K562 (cell line): Measurements from ENCODE around the gene FBXO27. TPM values are rescaled to one million over a fixed set of nuclear protein-coding genes. Genes with fewer than 3 reads are reported as not detected.
A peak's percentile ranks its signal among the peaks of the same experiment; 100 is the strongest.

Experiments used
- ATF3 ChIP-seq, 2 experiments: fragments of 450-650 bp in 1 of 2; sonication (generic) in 1 of 2; formaldehyde crosslinking in 1 of 2; IDR thresholded peaks in 1 of 2; conservative IDR thresholded peaks in 1 of 2; 2 replicates each; pipeline versions ENCODE4 v1.6.1 to v1.8.1; 2016 to 2023; ENCODE audit warnings: mild to moderate bottlenecking in 2 of 2, moderate library complexity in 2 of 2, inconsistent platforms in 1 of 2, missing genetic modification reagents in 1 of 2
- BCL6 ChIP-seq: fragments of 250-450 bp; sonication (Bioruptor Pico); IDR thresholded peaks from 2 replicates; pipeline ENCODE4 v1.4.0; 2020
- BCOR ChIP-seq: fragments of 450-650 bp; IDR thresholded peaks from 2 replicates; pipeline ENCODE4 v1.6.1; 2016
- CBFA2T2 ChIP-seq: fragments of 450-650 bp; conservative IDR thresholded peaks from 2 replicates; pipeline ENCODE4 v1.6.1; 2017; ENCODE audit warnings: mild to moderate bottlenecking
- CBX1 ChIP-seq: sonication (generic); IDR thresholded peaks from 2 replicates; pipeline ENCODE4 v1.6.1; 2016; ENCODE audit warnings: antibody characterized with exemption, low read depth, mild to moderate bottlenecking
- CREB5 ChIP-seq: fragments of 250-450 bp; sonication (Bioruptor Pico); IDR thresholded peaks from 2 replicates; pipeline ENCODE4 v1.5.0; 2020; ENCODE audit warnings: mild to moderate bottlenecking
- DIDO1 ChIP-seq: fragments of 450-650 bp; IDR thresholded peaks from 2 replicates; pipeline ENCODE4 v1.6.1; 2016; ENCODE audit warnings: low read depth, missing biosample characterization, missing genetic modification characterization
- HDAC8 ChIP-seq: fragments of 450-650 bp; IDR thresholded peaks from 2 replicates; pipeline ENCODE4 v1.6.1; 2016; ENCODE audit warnings: mild to moderate bottlenecking, missing genetic modification characterization, moderate library complexity, missing compliant biosample characterization
- HNRNPK ChIP-seq: fragments of 200-400 bp; formaldehyde crosslinking; IDR thresholded peaks from one replicate; pipeline ENCODE4 v1.6.1; 2018; ENCODE audit warnings: mild to moderate bottlenecking, low read depth, low read length; ENCODE audit not compliant: poor library complexity, severe bottlenecking
- KAT2B ChIP-seq: IDR thresholded peaks from one replicate; pipeline ENCODE4 v1.6.1; 2012; ENCODE audit warnings: low read depth, mild to moderate bottlenecking, control low read depth, inconsistent platforms, low read length, moderate library complexity
- MBD1 ChIP-seq: fragments of 250-450 bp; sonication (Bioruptor Pico); IDR thresholded peaks from 2 replicates; pipeline ENCODE4 v1.8.0; 2022; ENCODE audit warnings: inconsistent platforms
- MCM2 ChIP-seq: fragments of 450-650 bp; IDR thresholded peaks from 2 replicates; pipeline ENCODE4 v1.6.1; 2017; ENCODE audit warnings: low read depth, mild to moderate bottlenecking
- MCM5 ChIP-seq: fragments of 450-650 bp; IDR thresholded peaks from 2 replicates; pipeline ENCODE4 v1.6.1; 2016; ENCODE audit warnings: low read depth
- NR2F6 ChIP-seq: fragments of 450-650 bp; formaldehyde crosslinking; IDR thresholded peaks from 2 replicates; pipeline ENCODE4 v1.4.0; 2020; ENCODE audit warnings: mild to moderate bottlenecking
- POLR2AphosphoS5 ChIP-seq: IDR thresholded peaks from 2 replicates; pipeline ENCODE4 v1.6.1; 2011; ENCODE audit warnings: mild to moderate bottlenecking, low read depth, low read length, moderate library complexity; ENCODE audit not compliant: control insufficient read depth, insufficient read depth
- POU5F1 ChIP-seq: fragments of 150-350 bp; IDR thresholded peaks from 2 replicates; pipeline ENCODE4 v1.6.1; 2014; ENCODE audit warnings: borderline replicate concordance, low read length, low read depth, mild to moderate bottlenecking; ENCODE audit not compliant: partially characterized antibody
- RCOR1 ChIP-seq, 2 experiments: IDR thresholded peaks; 2 replicates each; pipeline ENCODE4 v1.6.1; 2012; ENCODE audit warnings: low read depth in 2 of 2, low read length in 2 of 2, borderline replicate concordance in 1 of 2, improper control_type of control experiment in 1 of 2
- RNF2 ChIP-seq: sonication (generic); IDR thresholded peaks from 2 replicates; pipeline ENCODE4 v1.6.1; 2016
- XRCC4 ChIP-seq: IDR thresholded peaks from one replicate; pipeline ENCODE4 v1.6.1; 2011; ENCODE audit not compliant: insufficient read depth, insufficient read length; ENCODE audit errors: extremely low read depth
- ZC3H4 ChIP-seq: sonication (generic); formaldehyde crosslinking; IDR thresholded peaks from 2 replicates; pipeline ENCODE4 v1.9.0; 2021; ENCODE audit warnings: missing genetic modification reagents, borderline replicate concordance
- ZC3H8 ChIP-seq: fragments of 450-650 bp; IDR thresholded peaks from 2 replicates; pipeline ENCODE4 v1.6.1; 2017
- ZNF124 ChIP-seq: sonication (generic); formaldehyde crosslinking; IDR thresholded peaks from 2 replicates; pipeline ENCODE4 v1.8.1; 2022; ENCODE audit warnings: missing genetic modification reagents
- ZNF274 ChIP-seq: IDR thresholded peaks from 2 replicates; pipeline ENCODE4 v1.6.1; 2011; ENCODE audit warnings: low read depth, mild to moderate bottlenecking, low read length, moderate library complexity, borderline replicate concordance
- ZNF561 ChIP-seq: fragments of 450-650 bp; formaldehyde crosslinking; conservative IDR thresholded peaks from 2 replicates; pipeline ENCODE4 v1.4.0; 2020; ENCODE audit warnings: mild to moderate bottlenecking, moderate library complexity
- ZNF655 ChIP-seq: fragments of 250-450 bp; sonication (Bioruptor Pico); IDR thresholded peaks from 2 replicates; pipeline ENCODE4 v1.5.0; 2021
- ZNF79 ChIP-seq: fragments of 250-450 bp; sonication (Bioruptor Pico); IDR thresholded peaks from 2 replicates; pipeline ENCODE4 v1.4.0; 2020; ENCODE audit warnings: low read depth, mild to moderate bottlenecking, moderate library complexity
- polyA plus RNA-seq, 8 experiments: library from polyadenylated mRNA; depleted of rRNA in 4 of 8; stranded (reverse) in 5 of 8; unstranded in 3 of 8; fragments of >200 nt; fragmentation: Nextera tagmentation in 2 of 8; fragmentation: Illumina TruSeq in 1 of 8; extraction: Ambion mirVana in 2 of 8; extraction: Trizol in 1 of 8; gene quantifications; 2 replicates each; pipeline versions ENCODE4 v1.2.1 to v1.2.3, GENCODE V29; 2011 to 2014; ENCODE audit warnings: inconsistent platforms in 1 of 8, missing spikeins in 1 of 8
- total RNA-seq, 7 experiments: library from RNA; depleted of rRNA in 6 of 7; stranded (reverse); fragments of >200 nt in 6 of 7; fragmentation: Illumina TruSeq in 2 of 7; extraction: Trizol in 2 of 7; gene quantifications; 2 replicates each; pipeline versions ENCODE4 v1.2.1 to v1.2.3, GENCODE V29; 2011 to 2021; ENCODE audit warnings: low replicate concordance in 1 of 7

FBXO27 gene
- total and polyA plus RNA-seq, 9 of the 15 experiments (the other 6 are each of a cell fraction or from before 2014, with no cell fraction given) = 1.8 to 11.0 (median 6.3) TPM

GRCh38 chr19:39031368-39032062 lies 834 bp downstream of the FBXO27 start (continued):
- no peak for TF ChIP-seq MBD1 (CRISPR knock-in tag)
- no peak for TF ChIP-seq HNRNPK
- no peak for TF ChIP-seq DIDO1 (tag)
- TF ChIP-seq ZC3H4 (CRISPR knock-in tag) = no peak
- TF ChIP-seq NR2F6 (CRISPR knock-in tag) = no peak
- no peak for TF ChIP-seq POLR2AphosphoS5
- TF ChIP-seq BCOR = no peak
- no peak for TF ChIP-seq KAT2B
- TF ChIP-seq POU5F1 = no peak
- no peak for TF ChIP-seq HDAC8 (tag)
- TF ChIP-seq MCM5 = no peak
- no peak for TF ChIP-seq ZNF79
- no peak for TF ChIP-seq RNF2
- no peak for TF ChIP-seq ZNF274
- peak in 1 of 2 experiments; percentile 40; a peak in 1 of 4 replicates for TF ChIP-seq RCOR1 (IDR thresholded peaks at IDR 0.05; ENCODE audit: borderline replicate concordance in 1 of 2, low read depth in 2 of 2, low read length in 2 of 2)
- no peak for TF ChIP-seq CBX1
- no peak for TF ChIP-seq ATF3 (IDR thresholded peaks at IDR 0.05)
- TF ChIP-seq ATF3 (CRISPR knock-in tag; conservative IDR thresholded peaks at IDR 0.05) = no peak
- no peak for TF ChIP-seq MCM2
- TF ChIP-seq XRCC4 = no peak
- no peak for TF ChIP-seq CBFA2T2
- TF ChIP-seq CREB5 = no peak
- TF ChIP-seq ZNF655 (CRISPR knock-in tag) = no peak
- TF ChIP-seq ZC3H8 = no peak
- no peak for TF ChIP-seq ZNF124 (CRISPR knock-in tag)
- no peak for TF ChIP-seq ZNF561 (CRISPR knock-in tag)
- TF ChIP-seq BCL6 (CRISPR knock-in tag) = no peak
